Measurements from ENCODE around the gene PRKCA. TPM values are rescaled to one million over a fixed set of nuclear protein-coding genes. Genes with fewer than 3 reads are reported as not detected.
"Not testable (repeated sequence)": the region's sequence is repeated elsewhere in the genome, so short reads cannot be mapped to it uniquely, and the experiment has no call there.

PRKCA gene
- total RNA-seq, 1 donor from 2014 or later, result 127 TPM

DNA sequence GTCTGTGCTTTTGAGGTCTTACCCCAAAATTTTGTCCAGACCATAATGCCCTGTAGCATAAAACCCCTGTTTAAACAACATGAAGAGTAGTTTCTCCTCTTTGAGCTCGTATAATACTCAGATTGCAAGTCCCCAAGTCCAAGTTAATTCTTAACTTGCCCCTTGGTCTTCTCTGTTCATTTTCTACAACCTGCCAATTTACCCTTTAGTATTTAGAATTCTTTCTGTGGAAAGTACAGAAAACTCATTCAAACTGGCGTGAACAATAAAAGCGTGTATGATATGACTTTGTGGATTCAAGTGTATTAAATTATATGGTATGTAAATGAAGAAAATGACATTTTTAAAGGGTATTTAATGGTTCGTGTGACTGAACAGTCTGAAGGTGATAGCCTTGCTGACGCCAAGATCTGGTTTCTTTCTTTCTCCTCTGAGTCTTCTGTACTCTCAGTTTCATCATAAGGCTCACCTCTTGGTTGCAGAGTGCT, 185.6 kb downstream of the PRKCA start:
- DNase-seq (ENCODE audit: low spot score), result no peak

DNA sequence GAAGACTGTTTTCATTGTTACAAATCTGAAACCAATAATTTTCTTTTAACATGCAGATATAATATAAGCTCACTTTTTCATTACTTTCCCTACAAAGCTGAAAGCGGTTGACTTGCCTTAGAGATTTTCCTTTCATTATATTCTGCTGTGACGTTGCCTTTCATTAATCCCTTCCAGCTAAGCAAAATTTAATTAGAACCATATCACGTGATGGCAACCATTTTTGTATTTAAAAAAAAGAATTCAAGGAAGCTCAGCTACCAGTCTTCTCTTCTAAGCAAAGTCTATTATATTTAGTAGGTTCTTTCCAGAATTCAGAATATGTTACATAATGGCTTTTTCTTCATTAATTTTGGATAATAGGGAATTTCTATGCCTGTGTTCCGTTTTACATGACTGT, 186.5 kb downstream of the PRKCA start:
- no peak for DNase-seq (ENCODE audit: low spot score)

GRCh38 chr17:66489576-66489975, 187.2 kb downstream of the PRKCA start:
- DNase-seq (ENCODE audit: low spot score), result not testable (repeated sequence)

DNA sequence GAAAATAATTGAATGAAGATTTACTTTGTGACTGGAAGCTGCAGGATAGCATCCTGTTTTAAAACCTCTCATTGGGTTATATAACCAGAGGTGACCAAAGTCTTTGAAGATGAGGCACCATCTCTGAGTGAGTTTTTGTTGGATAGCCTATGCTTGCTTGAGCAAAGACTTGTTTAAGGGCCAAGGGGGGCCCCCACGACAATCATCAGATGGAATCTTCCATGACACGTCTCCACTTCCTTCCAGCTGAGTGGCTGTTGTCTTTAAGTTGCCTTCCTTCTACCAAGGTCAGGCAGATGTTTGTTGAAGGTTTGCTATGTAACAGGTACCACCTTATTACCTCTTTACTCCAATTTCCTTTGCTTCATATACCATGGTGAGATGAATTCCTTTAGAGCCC, 188.8 kb downstream of the PRKCA start:
- no peak for DNase-seq (ENCODE audit: low spot score)

DNA sequence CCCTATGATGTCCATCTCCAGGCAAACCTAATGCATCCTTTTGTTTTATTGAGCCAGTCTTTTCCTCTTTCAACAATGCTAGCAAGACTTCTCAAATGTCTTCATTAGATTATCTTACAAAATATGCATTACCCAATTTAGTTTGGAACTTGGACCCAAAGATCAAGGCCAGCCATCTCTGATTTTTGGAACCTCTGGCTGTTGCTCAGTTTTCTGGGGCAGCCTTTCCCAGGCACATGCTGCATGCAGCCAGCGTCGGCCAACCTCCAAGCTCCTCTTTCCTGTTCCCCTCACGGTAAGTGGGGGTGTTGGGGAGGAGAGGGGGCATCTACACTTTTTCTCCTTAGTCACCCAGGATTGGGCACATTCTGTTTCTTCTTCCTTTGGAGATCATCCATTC, 189.3 kb downstream of the PRKCA start:
- no peak for DNase-seq (ENCODE audit: low spot score)

DNA sequence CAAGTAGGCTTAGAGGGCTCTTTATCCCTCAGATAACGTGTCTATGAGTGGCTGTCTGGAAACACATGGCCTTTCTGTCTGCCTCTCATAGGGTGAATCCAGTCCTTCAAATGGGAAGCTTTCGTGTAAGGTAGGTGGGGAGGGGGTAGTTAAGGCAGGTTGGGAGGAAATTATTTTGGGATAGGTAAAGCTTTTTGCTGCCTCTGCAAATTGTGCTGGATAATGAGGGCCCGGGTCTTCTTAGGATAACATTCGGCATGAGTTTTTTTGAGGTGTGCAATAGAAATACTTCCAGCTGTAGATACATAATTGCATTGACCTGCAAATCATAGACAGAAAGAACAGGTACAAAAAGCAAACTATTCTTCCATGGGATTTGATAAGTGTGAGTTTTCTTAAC, 189.7 kb downstream of the PRKCA start:
- DNase-seq (ENCODE audit: low spot score), result no peak

- no peak for DNase-seq (ENCODE audit: low spot score)
Observed at GRCh38 chr17:66492561-66493005, 190.2 kb downstream of the PRKCA start.

- DNase-seq (ENCODE audit: low spot score), result no peak
Observed at GRCh38 chr17:66493283-66494019, 191.0 kb downstream of the PRKCA start.

GRCh38 chr17:66494023-66494803, 191.8 kb downstream of the PRKCA start:
- no peak for DNase-seq (ENCODE audit: low spot score)

GRCh38 chr17:66495035-66495434, 192.6 kb downstream of the PRKCA start:
- no peak for DNase-seq (ENCODE audit: low spot score)

DNA sequence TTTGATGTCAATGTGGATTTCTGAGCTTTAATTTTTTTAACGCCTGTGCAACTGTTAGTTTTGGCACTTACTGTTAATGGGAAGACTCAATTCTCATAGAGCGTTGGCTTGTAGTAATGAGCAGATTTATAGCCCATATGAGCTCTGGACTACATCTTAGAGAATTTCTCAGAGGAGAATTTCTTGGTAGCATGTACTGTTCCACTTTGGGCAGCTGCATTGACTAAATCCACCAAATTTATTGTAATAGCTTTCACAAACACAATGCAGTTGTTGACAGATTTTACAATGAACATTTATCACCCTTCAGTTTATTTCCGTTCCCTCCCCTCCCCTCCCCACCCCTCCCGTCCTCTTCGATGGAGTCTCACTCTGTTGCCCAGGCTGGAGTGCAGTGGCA, 193.9 kb downstream of the PRKCA start:
- DNase-seq (ENCODE audit: low spot score), result no peak

DNA sequence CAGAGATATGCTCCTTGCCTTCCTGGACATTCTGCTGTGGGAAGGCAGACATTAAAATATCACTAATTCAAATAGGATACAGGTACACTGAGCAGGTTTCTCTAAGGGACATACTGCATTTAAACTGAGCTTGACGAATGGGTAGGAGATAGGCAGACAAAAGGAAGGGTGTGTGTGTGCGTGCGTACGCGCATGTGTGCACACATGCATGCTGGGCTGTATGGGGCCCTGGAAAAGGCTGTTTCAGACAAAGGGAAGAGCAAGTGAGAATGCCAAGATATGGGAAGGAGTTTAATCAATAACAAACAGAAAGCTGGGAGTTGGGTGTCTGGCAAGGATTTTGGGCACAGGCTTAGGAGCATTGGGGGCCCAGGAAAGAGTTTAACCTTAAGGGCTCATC, 196.2 kb downstream of the PRKCA start:
- DNase-seq (ENCODE audit: low spot score), result no peak

DNA sequence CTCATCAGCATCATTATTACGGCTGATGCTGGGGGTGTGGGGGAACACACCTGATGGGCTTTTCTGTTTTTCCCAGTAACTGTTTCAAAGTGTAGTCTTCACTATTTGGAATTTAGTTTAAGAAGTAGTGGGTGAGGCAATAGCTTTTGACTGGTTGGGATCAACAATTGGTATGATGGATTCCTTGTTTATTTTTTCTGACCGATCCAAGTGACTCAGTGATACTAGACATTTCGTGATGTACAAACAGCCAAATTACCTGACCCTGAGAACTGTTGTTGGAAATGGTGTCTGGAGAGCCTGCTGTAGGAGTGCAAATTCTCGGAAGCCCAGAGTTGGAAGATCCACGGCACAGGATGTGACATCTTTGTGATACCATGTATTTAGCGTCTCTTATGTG, 204.2 kb downstream of the PRKCA start:
- DNase-seq (ENCODE audit: low spot score), result no peak

- DNase-seq (ENCODE audit: low spot score), result no peak
Observed at GRCh38 chr17:66507103-66507923, 204.9 kb downstream of the PRKCA start.

DNA sequence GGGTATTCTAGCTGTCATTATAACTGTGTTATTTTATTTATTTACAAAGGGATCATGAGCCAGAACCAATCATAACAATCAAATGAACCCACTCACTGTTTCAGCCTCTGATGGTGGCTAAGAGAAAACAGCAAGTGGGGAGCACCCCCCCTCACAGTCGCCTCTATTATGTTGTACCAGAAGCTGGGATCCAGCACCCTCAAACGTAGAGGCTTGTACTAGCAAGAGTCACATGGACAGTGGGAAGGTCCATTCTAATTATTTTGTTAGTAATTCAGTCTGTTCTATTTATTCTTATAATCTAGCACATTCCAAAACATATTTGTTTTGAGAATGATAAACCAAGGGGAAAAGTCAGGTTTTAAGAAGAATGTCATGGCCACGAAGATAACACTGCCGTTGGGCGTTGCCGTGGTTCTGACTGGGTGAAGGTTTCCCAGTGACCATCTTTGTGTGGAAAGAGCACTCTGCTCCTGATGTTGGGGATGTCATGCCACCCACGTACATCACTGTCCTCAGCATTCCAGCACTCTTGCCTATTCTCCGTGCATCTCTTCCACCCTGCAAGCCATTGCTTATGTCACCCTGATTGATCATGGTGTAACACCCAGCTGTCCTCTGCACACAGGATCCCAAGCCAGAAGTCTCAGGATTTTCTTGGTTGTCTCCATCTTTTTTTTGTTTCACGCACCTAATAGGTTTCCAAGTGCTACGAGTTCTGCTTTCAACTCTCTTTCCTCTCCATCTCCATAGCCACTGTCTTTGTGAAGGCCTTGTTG, 205.8 kb downstream of the PRKCA start:
- no peak for DNase-seq (ENCODE audit: low spot score)

DNA sequence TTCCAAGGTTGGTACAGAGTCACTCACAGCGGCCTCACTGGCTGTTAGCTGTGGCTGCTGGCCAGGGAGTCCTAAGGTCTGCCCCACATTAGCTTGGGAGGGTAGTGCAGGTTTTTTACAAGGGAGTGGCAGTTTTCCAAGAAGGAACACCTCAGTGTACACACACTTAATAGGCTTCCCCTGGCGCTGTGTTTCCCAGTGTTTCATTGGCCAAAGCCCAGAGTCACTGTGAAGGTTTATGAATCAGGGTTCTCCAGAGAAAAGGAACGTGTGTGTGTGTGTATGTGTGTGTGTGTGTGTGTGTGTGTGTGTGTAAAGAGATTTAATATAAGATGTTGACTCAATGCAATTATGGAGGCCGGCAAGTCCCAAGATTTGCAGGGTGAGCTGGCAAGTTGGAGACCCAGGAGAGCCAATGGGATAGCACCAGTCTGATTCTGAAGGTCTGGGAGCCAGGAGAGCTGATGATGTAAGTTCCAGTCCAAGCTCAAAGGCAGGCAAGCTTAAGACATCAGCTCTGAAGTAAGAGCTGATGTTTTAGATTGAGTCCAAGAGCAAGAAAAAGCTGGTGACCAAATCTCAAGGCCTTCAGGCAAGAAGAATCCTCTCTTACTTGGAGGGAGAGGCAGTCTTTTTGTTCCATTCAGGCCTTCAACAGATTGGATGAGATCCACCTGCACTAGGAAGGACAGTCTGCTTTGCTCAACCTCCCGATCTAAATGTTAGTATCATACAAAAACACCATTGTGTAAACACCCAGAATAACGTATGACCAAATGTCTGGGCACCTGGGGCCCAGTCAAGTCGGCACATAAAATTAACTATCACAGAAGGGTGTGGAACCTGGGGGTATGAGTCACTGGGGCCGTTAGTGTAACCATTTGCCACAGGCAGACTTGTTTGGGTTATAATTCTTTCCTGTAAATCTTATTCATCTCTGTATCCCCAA, 206.8 kb downstream of the PRKCA start:
- DNase-seq (ENCODE audit: low spot score), result peak; percentile 84

DNA sequence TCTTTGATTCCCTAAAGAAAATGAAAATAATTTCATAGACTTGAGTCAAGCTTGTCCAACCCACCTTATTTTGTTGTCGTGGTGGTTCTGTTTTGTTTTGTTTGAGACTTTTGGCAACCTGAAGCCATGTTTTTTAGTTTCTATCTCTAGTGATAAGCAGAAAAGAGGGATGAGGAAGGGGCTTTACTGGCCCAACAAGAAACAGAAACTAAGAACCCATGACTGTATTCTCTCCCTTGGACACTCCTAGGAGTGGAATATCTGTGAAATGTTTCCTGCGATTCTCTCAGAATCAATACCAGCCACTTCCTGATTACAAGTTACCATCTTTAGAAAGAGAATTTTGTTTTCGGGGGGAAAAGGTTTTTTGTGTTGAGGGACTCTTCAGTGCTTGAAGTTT, 207.5 kb downstream of the PRKCA start:
- no peak for DNase-seq (ENCODE audit: low spot score)

DNA sequence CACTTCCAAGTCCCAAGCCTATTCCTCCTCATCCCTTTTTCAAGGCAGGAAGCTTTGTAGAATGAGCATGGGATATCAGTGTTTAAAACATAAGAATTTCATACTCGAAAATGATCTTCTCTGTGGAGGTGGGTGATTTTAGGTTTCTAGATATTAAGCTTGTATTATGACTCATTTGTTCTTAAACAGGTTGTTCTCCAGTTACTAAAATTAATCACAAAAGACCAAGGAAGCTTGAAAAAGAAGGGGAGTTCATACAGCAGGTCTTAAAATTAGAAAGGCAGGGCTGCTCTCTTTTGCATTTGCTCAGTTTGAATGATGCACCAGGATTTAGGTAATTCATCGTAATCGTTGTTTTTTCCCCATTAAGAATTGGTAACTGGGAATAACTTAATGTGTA, 208.7 kb downstream of the PRKCA start:
- no peak for DNase-seq (ENCODE audit: low spot score)

GRCh38 chr17:66514227-66514806, 211.9 kb downstream of the PRKCA start:
- DNase-seq (ENCODE audit: low spot score), result no peak

- DNase-seq (ENCODE audit: low spot score), result no peak
Observed at GRCh38 chr17:66515974-66516373, 213.6 kb downstream of the PRKCA start.
